H1 (cell line): ENCODE data around the gene OR6C75. TPM values are rescaled to one million over a fixed set of nuclear protein-coding genes. Genes with fewer than 3 reads are reported as not detected.
"Not testable (repeated sequence)": the region's sequence is repeated elsewhere in the genome, so short reads cannot be mapped to it uniquely, and the experiment has no call there.

Experiments
- CTCF ChIA-PET: fragments of 300-600 bp; sonication (Branson Sonifier 250); formaldehyde crosslinking; loops from one replicate; lab custom pipeline; 2021; ENCODE audit not compliant: partially characterized antibody; lab: Charles Lee
- POLR2A ChIA-PET: fragments of 300-600 bp; sonication (Branson Sonifier 250); formaldehyde crosslinking; loops from one replicate; lab custom pipeline; 2021; ENCODE audit warnings: inconsistent platforms; ENCODE audit not compliant: partially characterized antibody; lab: Charles Lee
- DNase-seq, 2 experiments: peaks; one replicate each; pipeline versions ENCODE4 v3.0.0 to v3.0.0-alpha.2; 2010 to 2022; ENCODE audit warnings: low spot score in 2 of 2, low read depth in 1 of 2, mixed read lengths in 1 of 2
- FAIRE-seq: peaks from 2 replicates; lab custom pipeline; 2011; peaks lifted over from hg19 to GRCh38; lab: Jason Lieb, UNC
- H2AFZ ChIP-seq: 2 replicates; pipeline ENCODE4 v1.8.1; 2012; ENCODE audit warnings: low read length, inconsistent platforms
- H2AK5ac ChIP-seq: 2 replicates; pipeline ENCODE4 v1.6.1; 2013; ENCODE audit warnings: low read depth, low read length
- H2BK120ac ChIP-seq: replicated peaks from 2 replicates; pipeline ENCODE3; 2013; ENCODE audit warnings: low read depth, low read length, inconsistent platforms
- H2BK12ac ChIP-seq: 2 replicates; pipeline ENCODE4 v1.6.1; 2013; ENCODE audit warnings: low read depth, low read length
- H2BK15ac ChIP-seq: 2 replicates; pipeline ENCODE4 v1.6.1; 2013; ENCODE audit warnings: low read length
- H2BK20ac ChIP-seq: 2 replicates; pipeline ENCODE4 v1.6.1; 2013; ENCODE audit warnings: low read length
- H2BK5ac ChIP-seq: 2 replicates; pipeline ENCODE4 v1.6.1; 2013; ENCODE audit warnings: low read depth, low read length
- H3K14ac ChIP-seq: 2 replicates; pipeline ENCODE4 v1.6.1; 2013; ENCODE audit warnings: inconsistent platforms; ENCODE audit not compliant: insufficient read length
- H3K18ac ChIP-seq: 2 replicates; pipeline ENCODE4 v1.6.1; 2013; ENCODE audit warnings: low read length; ENCODE audit errors: extremely low read depth
- H3K23ac ChIP-seq: 2 replicates; pipeline ENCODE4 v1.6.1; 2013; ENCODE audit warnings: inconsistent platforms; ENCODE audit not compliant: insufficient read length
- H3K23me2 ChIP-seq: 2 replicates; pipeline ENCODE4 v1.6.1; 2013; ENCODE audit warnings: low read depth, low read length
- H3K27ac ChIP-seq: 2 replicates; pipeline ENCODE4 v1.6.1; 2011; ENCODE audit warnings: low read depth, low read length, inconsistent platforms
- H3K27me3 ChIP-seq, 4 experiments: replicated peaks in 1 of 4; 1 replicate in 1 of 4; 2 replicates in 3 of 4; pipeline versions ENCODE4 v1.6.1 to v1.8.1; 2011 to 2013; ENCODE audit warnings: low read length in 3 of 4, mild to moderate bottlenecking in 3 of 4, inconsistent platforms in 2 of 4, mixed read lengths in 2 of 4, moderate library complexity in 1 of 4; ENCODE audit not compliant: control insufficient read depth in 3 of 4, insufficient read depth in 3 of 4; ENCODE audit errors: extremely low read depth in 1 of 4
- H3K36me3 ChIP-seq, 4 experiments: 2 replicates each; pipeline versions ENCODE4 v1.6.1 to v1.8.1; 2011 to 2013; ENCODE audit warnings: mild to moderate bottlenecking in 4 of 4, low read length in 3 of 4, moderate library complexity in 2 of 4, control low read depth in 1 of 4, inconsistent platforms in 1 of 4; ENCODE audit not compliant: insufficient read depth in 4 of 4, control insufficient read depth in 2 of 4
- H3K4ac ChIP-seq: replicated peaks from 2 replicates; pipeline ENCODE3; 2013; ENCODE audit warnings: low read length, low read depth, mixed read lengths, inconsistent platforms; ENCODE audit not compliant: insufficient read length
- H3K4me1 ChIP-seq, 4 experiments: replicated peaks in 1 of 4; 1 replicate in 1 of 4; 2 replicates in 3 of 4; pipeline versions ENCODE4 v1.6.1 to v1.8.1; 2011 to 2013; ENCODE audit warnings: low read length in 3 of 4, inconsistent platforms in 2 of 4, mixed read lengths in 1 of 4; ENCODE audit not compliant: insufficient read depth in 4 of 4, control insufficient read depth in 3 of 4
- H3K4me2 ChIP-seq, 2 experiments: 2 replicates each; pipeline versions ENCODE4 v1.6.1 to v1.8.1; 2011 to 2013; ENCODE audit warnings: low read depth in 2 of 2, low read length in 2 of 2, control low read depth in 1 of 2, inconsistent platforms in 1 of 2, mild to moderate bottlenecking in 1 of 2; ENCODE audit not compliant: insufficient read depth in 1 of 2
- H3K4me3 ChIP-seq, 4 experiments: fragments of 200-600, 300-600 bp in 1 of 4; sonication (generic), shearing (Covaris generic), sonication (Bioruptor Twin) in 1 of 4; 2 replicates each; pipeline versions ENCODE4 v1.5.1 to v1.8.1; 2011 to 2016; ENCODE audit warnings: low read length in 4 of 4, low read depth in 3 of 4, control low read depth in 2 of 4, inconsistent platforms in 2 of 4, mild to moderate bottlenecking in 2 of 4, mixed read lengths in 1 of 4, moderate library complexity in 1 of 4; ENCODE audit not compliant: insufficient read depth in 2 of 4; ENCODE audit errors: extremely low read depth in 1 of 4
- H3K56ac ChIP-seq: replicated peaks from 2 replicates; pipeline ENCODE3; 2013; ENCODE audit warnings: low read depth, mild to moderate bottlenecking, mixed read lengths, low read length, inconsistent platforms; ENCODE audit not compliant: insufficient read length
- H3K79me1 ChIP-seq: 2 replicates; pipeline ENCODE4 v1.6.1; 2013; ENCODE audit warnings: low read depth, low read length, control low read depth
- H3K79me2 ChIP-seq, 2 experiments: 2 replicates each; pipeline versions ENCODE4 v1.6.1 to v1.8.1; 2012 to 2013; ENCODE audit warnings: low read length in 2 of 2, mild to moderate bottlenecking in 2 of 2, inconsistent platforms in 1 of 2; ENCODE audit not compliant: insufficient read depth in 2 of 2, control insufficient read depth in 1 of 2
- H3K9ac ChIP-seq, 4 experiments: replicated peaks in 1 of 4; 1 replicate in 1 of 4; 2 replicates in 3 of 4; pipeline versions ENCODE4 v1.6.1 to v1.8.1; 2011 to 2013; ENCODE audit warnings: low read depth in 3 of 4, low read length in 3 of 4, control low read depth in 2 of 4, mild to moderate bottlenecking in 2 of 4, moderate library complexity in 2 of 4, inconsistent platforms in 1 of 4; ENCODE audit errors: extremely low read depth in 1 of 4
- H3K9me3 ChIP-seq, 2 experiments: 2 replicates each; pipeline versions ENCODE4 v1.6.1 to v1.8.1; 2012 to 2013; ENCODE audit warnings: mild to moderate bottlenecking in 2 of 2, moderate library complexity in 2 of 2, control low read depth in 1 of 2, inconsistent platforms in 1 of 2, low read depth in 1 of 2, low read length in 1 of 2, mixed read lengths in 1 of 2; ENCODE audit not compliant: insufficient read depth in 2 of 2
- H4K20me1 ChIP-seq, 2 experiments: replicated peaks in 1 of 2; 2 replicates each; pipeline versions ENCODE3 to v1.8.1; 2011 to 2013; ENCODE audit warnings: inconsistent platforms in 2 of 2, low read length in 2 of 2, mild to moderate bottlenecking in 1 of 2; ENCODE audit not compliant: insufficient read depth in 2 of 2, control insufficient read depth in 1 of 2
- H4K5ac ChIP-seq: 2 replicates; pipeline ENCODE4 v1.6.1; 2013; ENCODE audit warnings: low read length, low read depth, mixed read lengths, inconsistent platforms; ENCODE audit not compliant: insufficient read length
- H4K8ac ChIP-seq: 2 replicates; pipeline ENCODE4 v1.8.0; 2013; ENCODE audit warnings: mild to moderate bottlenecking, moderate library complexity, low read length, inconsistent platforms; ENCODE audit not compliant: insufficient read depth; ENCODE audit errors: extremely low read depth
- H4K91ac ChIP-seq: replicated peaks from 2 replicates; pipeline ENCODE3; 2013; ENCODE audit warnings: low read length, mixed read lengths, inconsistent platforms; ENCODE audit not compliant: insufficient read length
- WGBS, 2 experiments: shearing (Covaris generic) in 1 of 2; methylation state at CpG; one replicate each; pipeline versions ENCODE4 v1.1.6 to v1.1.7; 2013 to 2015; ENCODE audit warnings: low lambda C conversion rate in 2 of 2, mixed read lengths in 2 of 2, inconsistent platforms in 1 of 2, low coverage in 1 of 2, missing lambda C conversion rate in 1 of 2; ENCODE audit not compliant: insufficient replicate concordance in 2 of 2, insufficient coverage in 1 of 2, insufficient read length in 1 of 2; ENCODE audit errors: extremely low coverage in 1 of 2, missing lambda C conversion rate in 1 of 2; 5-methylcytosine and 5-hydroxymethylcytosine counted together
- polyA plus RNA-seq, 7 experiments: library from polyadenylated mRNA; depleted of rRNA in 3 of 7; stranded (reverse) in 5 of 7; unstranded in 2 of 7; fragments of >200 nt in 5 of 7; fragments of 200-250 nt in 2 of 7; gene quantifications; 1 replicate in 5 of 7; 2 replicates in 1 of 7; 4 replicates in 1 of 7; pipeline versions ENCODE4 v1.2.1 to v1.2.3, GENCODE V29; 2011 to 2013; ENCODE audit warnings: missing spikeins in 2 of 7, mixed read lengths in 2 of 7
- total RNA-seq: library from RNA; stranded (reverse); fragmentation: NEBNext Ultra II Directional; extraction: Animal tissue kit (Norgen Biotek cat#: 25700); gene quantifications from 2 replicates; pipeline ENCODE4 v1.2.1, GENCODE V29; 2021

Gene OR6C75
- total and polyA plus RNA-seq, 2 of the 8 experiments (the other 6 are each of a cell fraction or from before 2014, with no cell fraction given), result not detected

- H4K8ac ChIP-seq, H3K14ac ChIP-seq, FAIRE-seq, H3K9me3 ChIP-seq, H4K91ac ChIP-seq, H2BK20ac ChIP-seq, H3K4me3 ChIP-seq, DNase-seq, H4K5ac ChIP-seq, H3K18ac ChIP-seq, H3K79me2 ChIP-seq, H2BK5ac ChIP-seq, H3K36me3 ChIP-seq, H2BK12ac ChIP-seq, H3K4ac ChIP-seq, POLR2A ChIA-PET, H3K4me2 ChIP-seq, H2BK120ac ChIP-seq, H3K27me3 ChIP-seq, H2AK5ac ChIP-seq, H3K27ac ChIP-seq, H3K23me2 ChIP-seq, H3K56ac ChIP-seq, H4K20me1 ChIP-seq, H3K79me1 ChIP-seq, H3K9ac ChIP-seq, H3K23ac ChIP-seq: not testable (repeated sequence)
- H2BK15ac ChIP-seq, result 0 out of 2 replicates have a peak overlapping the region, but pooled peaks have one; percentile 29
- H2AFZ ChIP-seq, result peak overlapping the region; percentile 62
- 95% methylated on average over 4 of the region's 4 CpGs; no CpG with 5 or more reads in 1 of the 2 experiments for WGBS, 2 experiments
- H3K4me1 ChIP-seq, result peaks cover 0 to 11% (median 2%) of the 10 kb centered on the region in 4 experiments; a peak in 6 of 7 replicates
- CTCF ChIA-PET, result interaction anchor here (0.7 to 0.8 kb wide), 2 partner anchors 28 to 111 kb away, joined by 3 to 4 read pairs; partner anchors contain the start of gene OR6C74
Measured at GRCh38 chr12:55355338-55355737, 7.4 kb upstream of the OR6C75 start.
